ENCODE results near the gene TENM4. TPM values are rescaled to one million over a fixed set of nuclear protein-coding genes. Genes with fewer than 3 reads are reported as not detected.

Gene TENM4
- total RNA-seq, 4 donors from 2014 or later, result 4.0 to 14.6 (median 4.5) TPM

GRCh38 chr11:78898266-78898775 lies 542.5 kb downstream of the TENM4 start:
- no peak for TF ChIP-seq CTCF (IDR thresholded peaks at IDR 0.05; ENCODE audit: low read depth)

GRCh38 chr11:78893996-78894395 lies 546.8 kb downstream of the TENM4 start:
- TF ChIP-seq CTCF (IDR thresholded peaks at IDR 0.05; ENCODE audit: low read depth), result no peak

DNA sequence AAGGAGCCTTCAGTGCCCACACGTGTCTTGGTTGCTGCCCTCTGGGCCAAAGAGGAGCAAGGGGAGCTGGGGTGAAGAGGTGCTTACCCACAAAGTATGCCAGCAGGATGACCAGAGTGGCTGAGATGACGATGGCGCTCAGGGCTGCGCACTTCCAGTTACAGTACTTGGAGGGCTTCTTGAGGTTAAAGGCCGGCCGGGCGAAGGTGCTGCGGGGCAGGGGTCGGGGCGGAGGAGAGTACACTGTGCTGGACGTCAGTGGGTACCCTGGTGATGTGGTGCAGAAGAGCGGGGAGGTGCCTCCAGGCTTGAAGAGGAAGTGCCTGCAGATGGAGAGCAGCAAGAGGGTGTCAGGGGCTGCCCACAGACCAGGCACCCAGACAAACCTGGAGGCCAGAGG lies 551.1 kb downstream of the TENM4 start:
- no peak for TF ChIP-seq CTCF (IDR thresholded peaks at IDR 0.05; ENCODE audit: low read depth)

DNA sequence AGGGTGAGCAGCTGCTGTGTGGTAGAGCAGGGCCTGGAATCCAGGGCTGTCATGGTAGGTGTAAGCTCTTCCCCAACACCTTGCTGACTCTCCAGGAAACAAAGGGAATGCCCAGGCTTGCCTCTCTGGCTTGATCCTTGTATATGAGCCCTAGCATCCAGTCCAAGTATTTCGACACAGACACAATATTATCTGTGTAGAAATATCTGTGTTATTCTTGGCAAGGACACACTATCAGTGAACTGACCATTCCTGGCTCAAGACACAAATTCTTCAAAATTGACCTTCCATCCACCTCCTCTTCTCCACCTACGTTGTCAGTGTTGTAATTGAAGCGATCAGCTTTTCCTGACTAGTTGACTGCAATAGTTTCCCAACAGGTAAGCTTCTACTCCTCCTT lies 554.2 kb downstream of the TENM4 start:
- no peak for TF ChIP-seq CTCF (IDR thresholded peaks at IDR 0.05; ENCODE audit: low read depth)

GRCh38 chr11:78884761-78885160 lies 556.1 kb downstream of the TENM4 start:
- no peak for TF ChIP-seq CTCF (IDR thresholded peaks at IDR 0.05; ENCODE audit: low read depth)

GRCh38 chr11:78883506-78883905 lies 557.3 kb downstream of the TENM4 start:
- no peak for TF ChIP-seq CTCF (IDR thresholded peaks at IDR 0.05; ENCODE audit: low read depth)

DNA sequence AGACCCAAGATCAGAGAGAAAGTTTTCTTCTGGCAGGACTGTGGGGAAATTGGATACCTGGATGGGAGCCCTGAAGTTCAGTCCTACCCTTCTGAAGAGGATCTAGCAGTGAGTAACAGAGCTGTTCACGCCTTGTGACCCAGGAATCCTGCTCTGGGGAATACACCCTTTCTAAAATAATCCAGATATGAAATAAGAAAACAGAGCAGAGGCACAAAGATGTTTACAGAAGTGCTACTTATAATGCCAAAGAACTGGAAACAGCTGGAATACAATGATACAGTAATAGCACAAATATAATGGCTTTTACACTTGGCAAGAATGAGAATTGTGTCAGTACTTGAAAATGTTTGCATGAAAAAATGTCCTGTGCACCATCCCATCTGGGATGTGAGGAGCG lies 562.2 kb downstream of the TENM4 start:
- no peak for TF ChIP-seq CTCF (IDR thresholded peaks at IDR 0.05; ENCODE audit: low read depth)

Measured in subcutaneous adipose tissue (tissue), 4 donors.